Measurements from ENCODE around the gene FAM32A. TPM values are rescaled to one million over a fixed set of nuclear protein-coding genes. Genes with fewer than 3 reads are reported as not detected.
"Not testable (repeated sequence)": the region's sequence is repeated elsewhere in the genome, so short reads cannot be mapped to it uniquely, and the experiment has no call there.

FAM32A gene
- total RNA-seq, 1 experiment from 2014 or later, result 113 TPM

DNA sequence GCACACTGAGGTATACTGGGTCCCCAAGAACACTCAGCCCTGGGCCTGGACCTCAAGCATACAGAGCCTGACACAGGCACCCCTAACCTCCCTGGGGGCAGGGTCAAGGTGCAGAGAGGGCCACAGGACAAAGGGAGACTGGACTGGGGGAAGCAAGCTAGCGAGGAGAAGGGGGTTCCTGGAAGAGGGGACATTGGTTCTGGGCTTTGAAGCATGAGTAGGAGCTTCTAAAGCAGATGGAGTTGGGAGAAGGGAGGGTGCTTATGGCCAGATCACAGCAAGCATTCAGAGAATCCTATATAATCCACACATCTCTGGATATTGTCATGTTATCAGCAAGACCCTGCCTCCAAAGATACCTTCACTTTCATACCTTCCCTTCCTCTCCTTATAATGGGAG lies 15.1 kb upstream of the FAM32A start:
- H3K4me3 Mint-ChIP-seq (ENCODE audit: unreplicated experiment), result no peak overlapping the region
- TF ChIP-seq, protein P1, sequence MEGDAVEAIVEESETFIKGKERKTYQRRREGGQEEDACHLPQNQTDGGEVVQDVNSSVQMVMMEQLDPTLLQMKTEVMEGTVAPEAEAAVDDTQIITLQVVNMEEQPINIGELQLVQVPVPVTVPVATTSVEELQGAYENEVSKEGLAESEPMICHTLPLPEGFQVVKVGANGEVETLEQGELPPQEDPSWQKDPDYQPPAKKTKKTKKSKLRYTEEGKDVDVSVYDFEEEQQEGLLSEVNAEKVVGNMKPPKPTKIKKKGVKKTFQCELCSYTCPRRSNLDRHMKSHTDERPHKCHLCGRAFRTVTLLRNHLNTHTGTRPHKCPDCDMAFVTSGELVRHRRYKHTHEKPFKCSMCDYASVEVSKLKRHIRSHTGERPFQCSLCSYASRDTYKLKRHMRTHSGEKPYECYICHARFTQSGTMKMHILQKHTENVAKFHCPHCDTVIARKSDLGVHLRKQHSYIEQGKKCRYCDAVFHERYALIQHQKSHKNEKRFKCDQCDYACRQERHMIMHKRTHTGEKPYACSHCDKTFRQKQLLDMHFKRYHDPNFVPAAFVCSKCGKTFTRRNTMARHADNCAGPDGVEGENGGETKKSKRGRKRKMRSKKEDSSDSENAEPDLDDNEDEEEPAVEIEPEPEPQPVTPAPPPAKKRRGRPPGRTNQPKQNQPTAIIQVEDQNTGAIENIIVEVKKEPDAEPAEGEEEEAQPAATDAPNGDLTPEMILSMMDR (IDR thresholded peaks at IDR 0.05; ENCODE audit: insufficient read depth in 1 of 2, low read depth in 1 of 2, low read length in 1 of 2, severe bottlenecking in 1 of 2, unreplicated experiment in 1 of 2), result no peak
- ChIA-PET POLR2A (no interaction called here), CTCF (no interaction called here)
- DNase-seq, result no peak
- H3K9me3 ChIP-seq, result no peaks in the 10 kb centered on the region
- no peaks in the 10 kb centered on the region for H3K27me3 Mint-ChIP-seq (ENCODE audit: insufficient read depth, unreplicated experiment)
- intact Hi-C loops (cut with micrococcal nuclease; ENCODE audit: unreplicated experiment), result no loop called here
- H3K36me3 Mint-ChIP-seq (ENCODE audit: insufficient read depth, unreplicated experiment), result no peaks in the 10 kb centered on the region
- no peaks in the 10 kb centered on the region for H3K27me3 ChIP-seq (replicated peaks; ENCODE audit: control insufficient read depth, insufficient read depth, low read length)
- no peak overlapping the region for H3K4me3 ChIP-seq (ENCODE audit: low read depth, low read length)
- H3K4me1 ChIP-seq, result peaks cover 16% of the 10 kb centered on the region
- no peaks in the 10 kb centered on the region for H3K9me3 Mint-ChIP-seq (ENCODE audit: unreplicated experiment)
- H3K4me1 Mint-ChIP-seq (ENCODE audit: low read depth, unreplicated experiment), result peaks cover 10% of the 10 kb centered on the region
- no TSS peak for BruUV-seq (replicated peaks)
- H3K36me3 ChIP-seq (ENCODE audit: control insufficient read depth, insufficient read depth, low read length), result no peaks in the 10 kb centered on the region
- no peak overlapping the region for H3K27ac Mint-ChIP-seq (ENCODE audit: unreplicated experiment)

GRCh38 chr19:16175954-16176353 lies 9.3 kb upstream of the FAM32A start:
- peaks cover 23% of the 10 kb centered on the region for H3K4me1 ChIP-seq
- H3K36me3 ChIP-seq (ENCODE audit: control insufficient read depth, insufficient read depth, low read length), result no peaks in the 10 kb centered on the region
- H3K36me3 Mint-ChIP-seq (ENCODE audit: insufficient read depth, unreplicated experiment), result peaks cover 5% of the 10 kb centered on the region
- no TSS peak for BruUV-seq (replicated peaks)
- peaks cover 21% of the 10 kb centered on the region for H3K4me1 Mint-ChIP-seq (ENCODE audit: low read depth, unreplicated experiment)
- no peak overlapping the region for H3K27ac Mint-ChIP-seq (ENCODE audit: unreplicated experiment)
- no peaks in the 10 kb centered on the region for H3K27me3 ChIP-seq (replicated peaks; ENCODE audit: control insufficient read depth, insufficient read depth, low read length)
- TF ChIP-seq, protein P1 (IDR thresholded peaks at IDR 0.05; ENCODE audit: insufficient read depth in 1 of 2, low read depth in 1 of 2, low read length in 1 of 2, severe bottlenecking in 1 of 2, unreplicated experiment in 1 of 2), result no peak
- H3K9me3 Mint-ChIP-seq (ENCODE audit: unreplicated experiment), result no peaks in the 10 kb centered on the region
- ChIA-PET CTCF (no interaction called here), POLR2A (no interaction called here)
- intact Hi-C loops (cut with micrococcal nuclease; ENCODE audit: unreplicated experiment), result no loop called here
- H3K27me3 Mint-ChIP-seq (ENCODE audit: insufficient read depth, unreplicated experiment), result no peaks in the 10 kb centered on the region
- no peak for DNase-seq
- no peak overlapping the region for H3K4me3 ChIP-seq (ENCODE audit: low read depth, low read length)
- H3K9me3 ChIP-seq, result no peaks in the 10 kb centered on the region
- H3K4me3 Mint-ChIP-seq (ENCODE audit: unreplicated experiment), result no peak overlapping the region

GRCh38 chr19:16178866-16179265 lies 6.3 kb upstream of the FAM32A start:
- intact Hi-C loops (cut with micrococcal nuclease; ENCODE audit: unreplicated experiment); H3K36me3 Mint-ChIP-seq (ENCODE audit: insufficient read depth, unreplicated experiment); BruUV-seq (replicated peaks); H3K27me3 ChIP-seq (replicated peaks; ENCODE audit: control insufficient read depth, insufficient read depth, low read length); H3K9me3 ChIP-seq; H3K4me3 Mint-ChIP-seq (ENCODE audit: unreplicated experiment); CTCF ChIA-PET; DNase-seq; H3K4me3 ChIP-seq (ENCODE audit: low read depth, low read length); H3K27ac Mint-ChIP-seq (ENCODE audit: unreplicated experiment); POLR2A ChIA-PET; H3K4me1 ChIP-seq; H3K27me3 Mint-ChIP-seq (ENCODE audit: insufficient read depth, unreplicated experiment); H3K9me3 Mint-ChIP-seq (ENCODE audit: unreplicated experiment); H3K36me3 ChIP-seq (ENCODE audit: control insufficient read depth, insufficient read depth, low read length): not testable (repeated sequence)
- H3K4me1 Mint-ChIP-seq (ENCODE audit: low read depth, unreplicated experiment), result peaks cover 12% of the 10 kb centered on the region

DNA sequence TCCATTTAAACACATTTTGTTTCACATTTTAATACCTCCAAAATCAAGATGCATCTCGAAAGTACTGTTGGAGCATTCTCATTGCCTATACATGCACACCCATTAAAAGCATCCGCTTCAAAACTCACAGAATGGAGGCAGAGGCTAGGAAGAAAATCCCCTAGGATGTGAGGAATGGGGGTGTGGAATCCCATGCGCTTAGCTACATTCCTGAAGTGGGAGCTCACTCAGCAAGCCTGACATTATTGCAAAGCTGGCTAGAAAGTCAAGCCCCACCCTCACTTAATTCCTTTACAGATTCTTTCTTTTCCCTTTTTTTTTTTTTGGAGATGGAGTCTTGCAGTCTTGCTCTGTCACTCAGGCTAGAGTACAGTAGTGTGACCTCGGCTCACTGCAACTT lies 4.6 kb upstream of the FAM32A start:
- POLR2A ChIA-PET, result interaction anchor here (0.6 kb wide), 1 partner anchor 139 kb away, joined by 3 read pairs; no protein-coding TSS in a partner anchor
- peak overlapping the region; percentile 23 for H3K4me3 Mint-ChIP-seq (ENCODE audit: unreplicated experiment)
- CTCF ChIA-PET, result interaction anchor here (0.7 to 3.3 kb wide), 7 partner anchors 64 to 344 kb away, joined by 3 to 24 read pairs (median 3); no protein-coding TSS in a partner anchor
- peaks cover 15% of the 10 kb centered on the region for H3K36me3 Mint-ChIP-seq (ENCODE audit: insufficient read depth, unreplicated experiment)
- Histone ChIP-seq H3K27me3 (replicated peaks; ENCODE audit: control insufficient read depth, insufficient read depth, low read length) (no peaks in the 10 kb centered on the region), H3K4me3 (ENCODE audit: low read depth, low read length) (no peak overlapping the region), H3K9me3 (no peaks in the 10 kb centered on the region), H3K36me3 (ENCODE audit: control insufficient read depth, insufficient read depth, low read length) (no peaks in the 10 kb centered on the region), H3K4me1 (peaks cover 13% of the 10 kb centered on the region)
- H3K9me3 Mint-ChIP-seq (ENCODE audit: unreplicated experiment), result no peaks in the 10 kb centered on the region
- H3K4me1 Mint-ChIP-seq (ENCODE audit: low read depth, unreplicated experiment), result peaks cover 12% of the 10 kb centered on the region
- peak; percentile 55 to 62 for DNase-seq
- H3K27ac Mint-ChIP-seq (ENCODE audit: unreplicated experiment), result peak overlapping the region; percentile 62
- no peaks in the 10 kb centered on the region for H3K27me3 Mint-ChIP-seq (ENCODE audit: insufficient read depth, unreplicated experiment)
- intact Hi-C loops (cut with micrococcal nuclease; ENCODE audit: unreplicated experiment), result loop anchor here (5.0 to 10.0 kb wide), 2 partner anchors 346 to 548 kb away; no protein-coding TSS in a partner anchor
- TF ChIP-seq, protein P1 (IDR thresholded peaks at IDR 0.05; ENCODE audit: insufficient read depth in 1 of 2, low read depth in 1 of 2, low read length in 1 of 2, severe bottlenecking in 1 of 2, unreplicated experiment in 1 of 2), result no peak
- no TSS peak for BruUV-seq (replicated peaks)

Measured in Caco-2 (cell line).